LNCaP clone FGC (cell line): ENCODE results near the gene SGPL1.

ENCODE experiments used
- DNase-seq: peaks from one replicate; pipeline ENCODE4 v3.0.0-alpha.2; 2011; ENCODE audit warnings: low read depth
- H3K4me3 ChIP-seq: 2 replicates; pipeline ENCODE4 v1.5.1; 2011; ENCODE audit warnings: mild to moderate bottlenecking, low read depth, low read length, control low read depth
- TF ChIP-seq, protein P1 (sequence below): IDR thresholded peaks from 2 replicates; pipeline ENCODE4 v1.5.1; 2012; ENCODE audit warnings: mild to moderate bottlenecking; ENCODE audit not compliant: control insufficient read depth, insufficient read depth; ENCODE audit errors: extremely low read depth

Gene SGPL1

DNA sequence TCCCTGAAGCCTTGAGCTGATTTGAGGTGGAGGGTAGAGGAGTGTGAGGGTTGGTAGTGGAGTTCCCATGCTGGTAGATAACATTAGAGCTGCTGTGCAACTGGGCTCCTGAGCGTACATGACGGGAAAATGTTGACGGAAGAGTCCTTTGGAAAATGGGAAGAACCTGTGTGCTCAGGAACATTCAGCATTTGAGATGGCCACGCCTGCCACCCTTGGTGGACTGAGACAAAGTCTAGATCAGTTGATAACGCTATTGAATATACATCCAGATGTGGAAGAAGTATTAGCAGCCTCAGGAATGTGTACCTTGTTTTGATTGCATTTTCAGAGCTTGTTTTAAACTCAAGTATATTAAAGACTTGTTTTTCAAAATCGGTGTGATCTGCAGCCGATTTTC, 56.5 kb downstream of the SGPL1 start:
- no peak overlapping the region for H3K4me3 ChIP-seq
- TF ChIP-seq, protein P1, sequence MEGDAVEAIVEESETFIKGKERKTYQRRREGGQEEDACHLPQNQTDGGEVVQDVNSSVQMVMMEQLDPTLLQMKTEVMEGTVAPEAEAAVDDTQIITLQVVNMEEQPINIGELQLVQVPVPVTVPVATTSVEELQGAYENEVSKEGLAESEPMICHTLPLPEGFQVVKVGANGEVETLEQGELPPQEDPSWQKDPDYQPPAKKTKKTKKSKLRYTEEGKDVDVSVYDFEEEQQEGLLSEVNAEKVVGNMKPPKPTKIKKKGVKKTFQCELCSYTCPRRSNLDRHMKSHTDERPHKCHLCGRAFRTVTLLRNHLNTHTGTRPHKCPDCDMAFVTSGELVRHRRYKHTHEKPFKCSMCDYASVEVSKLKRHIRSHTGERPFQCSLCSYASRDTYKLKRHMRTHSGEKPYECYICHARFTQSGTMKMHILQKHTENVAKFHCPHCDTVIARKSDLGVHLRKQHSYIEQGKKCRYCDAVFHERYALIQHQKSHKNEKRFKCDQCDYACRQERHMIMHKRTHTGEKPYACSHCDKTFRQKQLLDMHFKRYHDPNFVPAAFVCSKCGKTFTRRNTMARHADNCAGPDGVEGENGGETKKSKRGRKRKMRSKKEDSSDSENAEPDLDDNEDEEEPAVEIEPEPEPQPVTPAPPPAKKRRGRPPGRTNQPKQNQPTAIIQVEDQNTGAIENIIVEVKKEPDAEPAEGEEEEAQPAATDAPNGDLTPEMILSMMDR, result no peak
- DNase-seq, result no peak

DNA sequence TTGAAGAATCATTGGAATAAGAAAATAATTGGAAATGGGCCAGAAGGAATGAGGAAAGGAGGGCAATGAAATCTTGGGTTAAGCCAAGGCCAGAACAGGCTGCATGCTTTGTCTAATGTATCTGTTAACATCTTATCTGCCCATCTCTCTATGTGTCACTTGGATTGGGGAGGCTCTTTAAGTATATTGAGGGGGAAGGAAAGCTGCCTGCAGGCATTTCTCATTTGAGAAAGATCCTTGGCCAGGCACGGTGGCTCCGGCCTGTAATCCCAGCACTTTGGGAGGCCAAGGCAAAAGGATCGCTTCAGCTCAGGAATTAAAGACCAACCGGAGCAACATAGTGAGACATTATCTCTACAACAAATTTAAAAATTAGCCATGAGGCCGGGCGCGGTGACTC, 58.3 kb downstream of the SGPL1 start:
- TF ChIP-seq, protein P1, result no peak
- DNase-seq, result no peak
- no peak overlapping the region for H3K4me3 ChIP-seq

DNA sequence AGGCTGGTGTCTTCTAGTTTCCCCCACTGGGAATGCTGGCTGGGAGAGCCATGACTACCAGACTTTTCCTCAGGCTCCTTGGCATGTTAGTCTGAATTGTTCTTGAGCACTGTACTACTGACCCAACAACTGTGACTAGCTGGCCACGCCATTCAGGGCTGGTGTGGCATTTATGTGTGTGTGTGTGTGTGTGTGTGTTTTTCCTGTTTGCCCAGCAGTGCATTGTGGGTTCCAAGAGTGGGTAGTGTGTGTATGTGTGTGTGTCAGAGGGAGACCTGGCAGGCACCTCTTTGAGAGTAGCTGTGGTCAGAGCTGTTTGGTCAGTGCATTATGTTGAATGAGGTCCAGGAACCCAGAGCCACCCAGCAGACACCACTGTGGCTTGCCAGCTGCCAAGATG, 63.5 kb downstream of the SGPL1 start:
- no peak overlapping the region for H3K4me3 ChIP-seq
- TF ChIP-seq, protein P1, result no peak
- DNase-seq, result no peak

DNA sequence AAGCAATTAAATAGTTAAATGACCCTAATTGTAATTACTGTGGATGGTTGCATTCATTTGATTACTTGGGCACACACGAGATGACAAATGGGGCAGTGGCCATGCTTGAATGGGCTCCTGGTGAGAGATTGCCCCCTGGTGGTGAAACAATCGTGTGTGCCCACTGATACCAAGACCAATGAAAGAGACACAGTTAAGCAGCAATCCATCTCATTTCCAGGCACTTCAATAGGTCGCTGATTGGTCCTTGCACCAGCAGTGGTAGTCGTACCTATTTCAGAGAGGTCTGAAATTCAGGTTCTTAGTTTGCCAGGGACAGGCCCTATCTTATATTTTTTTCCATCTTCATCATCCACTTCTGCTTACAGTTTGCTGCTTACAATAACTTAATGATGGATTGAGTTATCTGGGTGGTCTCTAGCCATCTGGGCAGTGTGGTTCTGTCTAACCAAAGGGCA, 64.4 kb downstream of the SGPL1 start:
- H3K4me3 ChIP-seq, result no peak overlapping the region
- TF ChIP-seq, protein P1, result peak; percentile 88
- DNase-seq, result peak; percentile 61

DNA sequence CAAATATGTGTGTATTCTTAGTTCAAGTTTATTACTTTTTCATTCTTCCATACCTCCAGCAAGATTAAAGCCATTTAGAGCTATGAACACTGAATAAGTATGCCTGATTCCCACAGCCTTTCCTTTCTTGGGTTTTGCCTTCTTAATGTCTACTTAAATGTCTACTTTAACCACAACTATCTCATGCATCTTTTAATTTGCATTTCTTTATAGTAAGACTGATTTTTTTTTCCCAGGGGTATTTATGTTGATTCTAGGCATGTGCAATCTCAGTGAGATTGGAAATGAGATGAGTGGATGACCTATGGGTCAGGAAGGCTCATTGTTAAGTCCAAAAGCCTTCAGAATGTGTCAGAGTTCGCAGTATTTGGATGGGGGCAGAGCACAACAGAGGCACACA, 69.0 kb downstream of the SGPL1 start:
- TF ChIP-seq, protein P1, result no peak
- no peak overlapping the region for H3K4me3 ChIP-seq
- no peak for DNase-seq

DNA sequence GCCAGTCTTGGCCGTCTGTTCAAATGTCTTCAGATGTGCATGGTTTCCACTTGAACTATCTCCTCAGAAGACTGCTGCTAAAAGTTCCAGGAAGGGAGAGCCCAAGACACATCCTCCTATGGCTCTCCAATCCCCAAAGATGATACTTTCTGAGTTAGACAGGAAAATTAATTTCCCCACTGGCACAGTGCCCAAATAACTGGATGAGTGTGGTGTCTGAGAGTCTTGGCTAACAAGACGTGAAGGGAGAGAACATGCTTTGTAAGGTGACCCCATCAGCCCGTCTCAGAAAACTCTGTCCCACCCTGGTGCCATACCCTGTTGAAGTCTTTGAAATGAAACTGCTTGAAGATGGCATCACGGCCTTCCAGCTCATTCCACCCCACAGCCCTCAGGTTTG, 69.7 kb downstream of the SGPL1 start:
- no peak overlapping the region for H3K4me3 ChIP-seq
- TF ChIP-seq, protein P1, result no peak

More for the DNA sequence above, 69.7 kb downstream of the SGPL1 start:
- DNase-seq, result no peak
